NT2/D1 (cell line): ENCODE measurements around the gene BACE1-AS.

Experiments used
- SUZ12 ChIP-seq: IDR thresholded peaks from 2 replicates; pipeline ENCODE4 v1.6.1; 2011; ENCODE audit not compliant: insufficient read length, insufficient read depth; ENCODE audit errors: extremely low read depth
- YY1 ChIP-seq: IDR thresholded peaks from 2 replicates; pipeline ENCODE4 v1.6.1; 2011; ENCODE audit not compliant: insufficient read length, insufficient read depth
- ZNF274 ChIP-seq: IDR thresholded peaks from 2 replicates; pipeline ENCODE4 v1.6.1; 2011; ENCODE audit warnings: mild to moderate bottlenecking, low read depth, low read length

GRCh38 chr11:117251506-117251905 lies 39.6 kb upstream of the BACE1-AS start:
- TF ChIP-seq ZNF274 (no peak), YY1 (no peak), SUZ12 (no peak)
